Measurements from ENCODE around the gene ACP3.

GRCh38 chr3:132311841-132312240 lies 5.4 kb upstream of the ACP3 start:
- TF ChIP-seq, protein P1, sequence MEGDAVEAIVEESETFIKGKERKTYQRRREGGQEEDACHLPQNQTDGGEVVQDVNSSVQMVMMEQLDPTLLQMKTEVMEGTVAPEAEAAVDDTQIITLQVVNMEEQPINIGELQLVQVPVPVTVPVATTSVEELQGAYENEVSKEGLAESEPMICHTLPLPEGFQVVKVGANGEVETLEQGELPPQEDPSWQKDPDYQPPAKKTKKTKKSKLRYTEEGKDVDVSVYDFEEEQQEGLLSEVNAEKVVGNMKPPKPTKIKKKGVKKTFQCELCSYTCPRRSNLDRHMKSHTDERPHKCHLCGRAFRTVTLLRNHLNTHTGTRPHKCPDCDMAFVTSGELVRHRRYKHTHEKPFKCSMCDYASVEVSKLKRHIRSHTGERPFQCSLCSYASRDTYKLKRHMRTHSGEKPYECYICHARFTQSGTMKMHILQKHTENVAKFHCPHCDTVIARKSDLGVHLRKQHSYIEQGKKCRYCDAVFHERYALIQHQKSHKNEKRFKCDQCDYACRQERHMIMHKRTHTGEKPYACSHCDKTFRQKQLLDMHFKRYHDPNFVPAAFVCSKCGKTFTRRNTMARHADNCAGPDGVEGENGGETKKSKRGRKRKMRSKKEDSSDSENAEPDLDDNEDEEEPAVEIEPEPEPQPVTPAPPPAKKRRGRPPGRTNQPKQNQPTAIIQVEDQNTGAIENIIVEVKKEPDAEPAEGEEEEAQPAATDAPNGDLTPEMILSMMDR (IDR thresholded peaks at IDR 0.05): no peak
- TF ChIP-seq POLR2A (IDR thresholded peaks at IDR 0.05): no peak
